KOPT-K1 (cell line): ENCODE data around the gene CPNE4.

Experiments used
- H3K27ac ChIP-seq: fragments of 200-600 bp; sonication (generic); 2 replicates; pipeline ENCODE4 v1.5.1; 2016; ENCODE audit warnings: antibody characterized with exemption, mild to moderate bottlenecking, low read depth, low read length; ENCODE audit not compliant: poor library complexity, severe bottlenecking
- H3K36me3 ChIP-seq: fragments of 200-600 bp; sonication (generic); 2 replicates; pipeline ENCODE4 v1.5.1; 2017; ENCODE audit warnings: antibody characterized with exemption, mild to moderate bottlenecking, low read length, moderate library complexity; ENCODE audit not compliant: insufficient read depth
- H3K9me3 ChIP-seq: fragments of 200-600 bp; sonication (generic); 2 replicates; pipeline ENCODE4 v1.5.1; 2017; ENCODE audit warnings: antibody characterized with exemption, low read length, mild to moderate bottlenecking; ENCODE audit not compliant: insufficient read depth, poor library complexity, severe bottlenecking

CPNE4 gene

DNA sequence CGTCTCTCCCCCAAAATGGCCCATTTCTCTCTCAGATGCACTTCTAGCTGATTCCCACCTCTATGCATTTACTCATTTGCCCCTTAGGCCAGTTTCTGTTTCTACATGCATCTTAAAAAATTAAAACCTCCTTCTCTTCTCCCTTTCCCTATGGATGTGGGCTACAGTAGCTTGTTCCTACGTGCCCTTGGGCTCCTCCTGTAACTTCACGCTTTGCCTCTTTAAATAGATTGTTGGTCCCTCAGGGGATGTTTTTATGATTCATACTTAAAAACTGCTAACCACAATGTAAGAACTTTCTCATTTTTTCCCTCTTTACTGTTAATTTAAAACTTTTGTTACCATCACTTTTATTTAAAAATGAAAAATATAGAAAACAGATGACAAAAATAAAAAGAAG is 346.4 kb downstream of the CPNE4 start:
- H3K27ac ChIP-seq: no peak overlapping the region
- H3K9me3 ChIP-seq: no peaks in the 10 kb centered on the region
- H3K36me3 ChIP-seq: no peaks in the 10 kb centered on the region

DNA sequence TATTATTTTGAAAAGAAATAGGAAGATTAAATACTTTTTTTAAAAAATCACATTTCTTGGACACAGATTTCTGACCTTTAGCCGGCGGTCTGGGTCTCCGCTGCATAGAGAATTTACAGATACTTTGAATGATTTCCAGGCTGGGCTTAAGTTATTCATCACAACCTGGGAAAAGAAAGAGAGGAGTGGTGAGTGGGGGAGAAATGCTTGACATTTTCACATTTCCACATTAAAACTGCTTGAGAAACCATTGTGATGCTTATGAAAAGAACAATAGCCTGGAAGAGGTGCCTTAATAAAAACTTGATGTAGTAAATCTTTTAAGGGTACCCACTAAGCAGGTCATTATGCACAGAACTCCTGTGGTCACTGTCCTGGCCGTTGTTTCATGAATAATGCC is 365.2 kb downstream of the CPNE4 start:
- Histone ChIP-seq H3K36me3 (no peaks in the 10 kb centered on the region), H3K9me3 (no peaks in the 10 kb centered on the region), H3K27ac (no peak overlapping the region)

DNA sequence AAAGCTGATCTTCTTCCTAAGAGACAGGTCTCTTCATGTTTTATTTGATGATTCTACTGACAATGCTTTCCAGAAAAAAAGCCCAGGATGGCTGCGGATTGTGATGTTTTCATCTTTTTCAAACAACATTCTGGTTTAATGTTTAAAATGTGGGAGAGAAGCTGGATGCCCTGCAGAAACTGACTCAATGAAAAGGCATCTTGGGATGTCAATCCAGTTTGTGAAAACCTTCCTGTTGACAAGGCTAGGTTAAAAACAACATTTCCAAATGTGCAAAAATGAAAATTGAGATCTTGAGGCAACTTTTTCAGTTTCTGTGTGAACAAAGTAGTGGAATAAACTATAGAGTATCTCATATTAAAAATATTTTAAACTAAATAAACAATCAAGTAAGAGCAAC is 376.0 kb downstream of the CPNE4 start:
- H3K36me3 ChIP-seq: no peaks in the 10 kb centered on the region
- no peak overlapping the region for H3K27ac ChIP-seq
- peaks cover 3% of the 10 kb centered on the region for H3K9me3 ChIP-seq

DNA sequence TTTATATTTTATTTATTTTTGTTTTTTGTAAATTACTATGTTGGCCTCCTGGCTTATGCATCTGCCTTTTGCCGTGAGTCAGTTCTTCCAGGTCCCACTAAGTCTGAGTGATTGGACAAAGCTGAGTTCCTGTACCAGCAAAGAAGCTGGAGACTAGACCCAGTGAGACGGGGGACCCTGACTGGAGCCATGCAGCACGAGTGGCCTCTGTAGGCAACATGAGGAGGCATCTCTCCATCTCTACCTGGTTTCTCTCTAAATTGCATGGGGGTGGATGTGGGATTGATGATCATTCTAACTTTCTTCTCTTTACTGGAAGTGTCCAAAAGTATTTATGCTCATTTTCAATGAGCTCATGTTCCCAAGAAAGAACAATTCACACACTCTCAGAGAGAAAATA is 376.7 kb downstream of the CPNE4 start:
- no peaks in the 10 kb centered on the region for H3K36me3 ChIP-seq
- peaks cover 3% of the 10 kb centered on the region for H3K9me3 ChIP-seq
- H3K27ac ChIP-seq: no peak overlapping the region

DNA sequence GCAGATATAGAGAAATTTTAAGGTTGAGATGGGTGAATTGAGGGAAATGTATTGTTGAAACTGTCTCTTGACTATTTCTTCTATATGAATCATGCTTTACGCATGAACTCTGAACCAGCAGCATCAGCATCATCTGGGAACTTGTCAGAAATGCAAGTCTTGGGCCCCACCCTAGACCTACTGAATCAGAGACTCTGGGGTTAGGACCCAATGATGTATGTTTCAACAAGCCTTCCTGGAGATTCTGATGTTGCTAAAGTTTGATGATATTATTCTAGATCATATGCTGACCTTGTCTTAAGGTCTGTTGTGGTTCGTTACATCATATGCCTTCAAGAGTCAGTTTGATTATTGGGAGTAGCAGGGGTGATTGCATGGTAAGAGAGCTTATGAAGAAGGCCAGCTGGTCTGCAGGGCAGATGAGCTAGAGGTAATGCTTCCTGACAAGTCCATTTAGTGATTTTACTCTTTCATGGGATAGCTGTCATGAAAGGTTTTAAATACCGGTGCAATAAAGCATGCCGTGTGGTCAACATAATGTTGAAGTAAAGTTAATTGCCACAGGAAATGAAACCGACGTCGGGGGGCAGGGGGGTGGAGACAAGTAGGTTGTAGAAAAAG is 379.6 kb downstream of the CPNE4 start:
- H3K27ac ChIP-seq: no peak overlapping the region
- no peaks in the 10 kb centered on the region for H3K36me3 ChIP-seq
- H3K9me3 ChIP-seq: no peaks in the 10 kb centered on the region

DNA sequence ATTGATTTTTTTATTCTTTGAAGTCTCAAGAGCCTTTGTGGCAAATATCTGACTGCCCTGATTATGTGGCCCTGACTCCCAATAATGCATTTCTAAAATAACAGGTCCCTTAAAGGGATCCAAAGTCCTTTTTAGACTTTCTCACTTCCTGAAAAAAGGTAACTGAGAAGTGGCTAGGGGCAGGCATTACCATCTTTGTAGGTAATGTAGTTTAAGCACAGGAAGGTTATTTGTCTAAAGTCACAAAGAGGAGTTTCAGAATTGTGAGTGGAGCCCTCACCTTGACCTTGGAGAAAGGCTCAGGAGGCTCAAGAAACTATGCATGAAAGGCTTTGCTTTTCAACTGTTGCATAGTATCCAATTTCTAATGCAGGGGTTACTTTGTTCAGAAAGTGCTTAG is 389.2 kb downstream of the CPNE4 start:
- Histone ChIP-seq H3K9me3 (no peaks in the 10 kb centered on the region), H3K27ac (no peak overlapping the region), H3K36me3 (no peaks in the 10 kb centered on the region)

DNA sequence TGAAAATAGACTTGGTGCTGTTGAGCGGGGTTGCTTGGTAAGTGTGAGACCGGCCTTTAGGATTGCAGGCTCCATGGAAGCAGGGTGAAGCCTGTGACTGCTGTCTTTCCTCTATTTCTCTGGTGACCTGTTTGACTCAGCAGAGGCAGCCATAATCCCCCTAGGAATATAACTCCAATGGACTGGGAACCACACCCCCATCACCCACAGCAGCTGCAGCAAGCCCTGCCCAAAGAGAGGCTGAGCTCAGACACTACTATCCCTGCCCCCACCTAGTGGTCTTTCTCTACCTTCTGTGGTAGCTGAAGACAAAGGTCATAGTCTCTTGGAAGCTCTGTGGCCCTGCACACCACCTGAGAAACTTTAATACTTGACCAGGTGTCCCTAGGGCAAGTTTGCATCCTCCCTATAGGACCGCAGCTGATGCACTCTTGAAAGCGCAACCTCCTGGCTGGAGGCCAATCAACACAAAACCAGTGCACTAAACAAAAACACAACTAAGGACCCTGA is 398.5 kb downstream of the CPNE4 start:
- Histone ChIP-seq H3K9me3 (no peaks in the 10 kb centered on the region), H3K36me3 (no peaks in the 10 kb centered on the region), H3K27ac (no peak overlapping the region)

DNA sequence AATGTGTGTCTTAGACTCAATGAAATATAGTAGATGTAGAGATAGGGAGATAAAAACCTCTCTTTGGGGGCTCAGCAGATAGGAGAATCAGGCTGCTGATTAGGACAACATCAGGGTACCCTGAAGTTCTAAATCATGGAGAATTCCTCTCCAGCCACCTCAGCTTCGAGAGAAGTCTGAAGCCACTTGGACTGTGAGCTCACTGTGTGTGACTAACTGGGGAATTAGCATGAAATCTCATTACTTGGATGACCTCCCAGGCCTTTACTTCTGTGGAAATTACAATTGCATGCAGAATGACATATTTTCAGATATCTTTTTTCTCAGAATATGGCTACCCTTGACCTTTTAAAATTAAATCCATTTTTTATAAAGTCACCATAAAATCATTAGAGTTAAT is 404.0 kb downstream of the CPNE4 start:
- no peak overlapping the region for H3K27ac ChIP-seq
- no peaks in the 10 kb centered on the region for H3K36me3 ChIP-seq
- no peaks in the 10 kb centered on the region for H3K9me3 ChIP-seq

DNA sequence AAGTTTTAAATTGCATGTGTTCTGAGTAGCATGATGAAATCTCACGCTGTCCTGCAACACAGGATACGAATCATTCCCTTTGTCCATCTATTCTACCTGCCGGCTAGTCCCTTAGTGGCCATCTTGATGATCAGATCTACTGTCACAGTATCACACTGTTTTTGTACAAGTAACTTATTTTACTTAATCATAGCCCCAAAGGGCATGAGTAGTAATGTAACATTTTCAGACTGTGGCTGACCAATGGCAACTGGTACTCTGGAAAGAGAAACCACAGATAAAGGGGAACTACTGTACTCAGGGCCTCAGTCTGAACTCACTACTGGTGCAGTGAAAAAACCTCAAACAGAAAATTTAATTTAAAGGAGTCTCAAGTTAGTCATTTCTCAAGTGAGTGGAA is 404.7 kb downstream of the CPNE4 start:
- Histone ChIP-seq H3K9me3 (no peaks in the 10 kb centered on the region), H3K27ac (no peak overlapping the region), H3K36me3 (no peaks in the 10 kb centered on the region)

DNA sequence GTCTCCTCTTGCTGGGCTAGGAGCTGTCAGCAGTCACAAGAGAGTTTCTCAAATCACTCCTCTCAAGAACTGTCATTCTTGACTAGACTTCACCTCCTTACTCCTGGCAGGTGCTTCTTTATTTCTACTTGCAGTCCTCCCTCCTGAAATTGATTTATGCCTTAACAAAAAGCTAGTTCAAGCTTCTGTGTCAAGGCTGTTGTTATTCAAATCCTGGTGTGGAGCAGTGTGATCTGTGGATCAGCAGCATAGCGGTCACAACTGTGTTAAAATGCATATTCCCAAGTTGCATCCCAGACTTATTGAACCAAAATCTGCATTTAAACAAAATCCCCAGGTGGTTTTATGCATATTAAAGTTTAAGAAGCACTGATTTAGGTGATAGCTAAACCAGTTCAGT is 411.4 kb downstream of the CPNE4 start:
- no peaks in the 10 kb centered on the region for H3K9me3 ChIP-seq
- no peak overlapping the region for H3K27ac ChIP-seq
- no peaks in the 10 kb centered on the region for H3K36me3 ChIP-seq

DNA sequence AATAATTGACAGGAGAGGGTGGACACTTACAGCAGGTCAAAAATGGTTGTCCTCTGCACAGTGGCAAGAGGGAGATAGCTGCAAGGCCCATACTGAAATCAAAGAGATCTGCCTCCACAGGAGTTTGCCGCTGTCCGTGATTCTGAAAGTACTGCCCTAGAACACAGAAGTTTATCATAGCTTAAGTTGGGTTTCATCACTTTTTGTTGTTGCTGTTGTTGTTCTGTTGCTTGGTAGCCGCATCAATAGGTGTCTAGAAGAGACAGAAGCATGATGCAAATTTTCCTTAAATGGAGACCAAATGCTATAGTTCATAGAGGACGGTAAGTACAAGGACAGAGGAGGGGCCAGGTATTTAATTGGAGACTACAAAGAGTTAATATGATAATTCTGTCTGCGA is 412.1 kb downstream of the CPNE4 start:
- no peaks in the 10 kb centered on the region for H3K36me3 ChIP-seq
- H3K27ac ChIP-seq: no peak overlapping the region
- H3K9me3 ChIP-seq: no peaks in the 10 kb centered on the region

DNA sequence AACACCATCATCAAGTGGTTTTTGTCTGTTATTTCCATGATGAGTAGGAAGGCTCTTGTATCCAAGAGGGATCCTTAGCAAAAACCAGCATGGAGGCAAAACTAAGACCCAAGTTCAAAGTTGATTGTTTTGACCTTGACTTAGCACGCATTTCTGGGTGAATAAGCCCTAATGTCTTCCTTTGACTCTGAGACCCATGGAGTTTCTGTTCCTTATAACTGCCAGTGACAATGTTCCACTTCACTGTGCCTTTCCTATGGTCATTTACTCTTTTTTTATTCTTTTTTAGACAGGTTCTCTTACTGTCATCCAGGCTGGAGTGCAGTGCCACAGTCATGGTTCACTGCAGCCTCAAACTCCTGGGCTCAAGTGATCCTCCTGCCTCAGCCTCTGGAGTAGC is 413.8 kb downstream of the CPNE4 start:
- H3K27ac ChIP-seq: no peak overlapping the region
- H3K36me3 ChIP-seq: no peaks in the 10 kb centered on the region
- H3K9me3 ChIP-seq: no peaks in the 10 kb centered on the region

DNA sequence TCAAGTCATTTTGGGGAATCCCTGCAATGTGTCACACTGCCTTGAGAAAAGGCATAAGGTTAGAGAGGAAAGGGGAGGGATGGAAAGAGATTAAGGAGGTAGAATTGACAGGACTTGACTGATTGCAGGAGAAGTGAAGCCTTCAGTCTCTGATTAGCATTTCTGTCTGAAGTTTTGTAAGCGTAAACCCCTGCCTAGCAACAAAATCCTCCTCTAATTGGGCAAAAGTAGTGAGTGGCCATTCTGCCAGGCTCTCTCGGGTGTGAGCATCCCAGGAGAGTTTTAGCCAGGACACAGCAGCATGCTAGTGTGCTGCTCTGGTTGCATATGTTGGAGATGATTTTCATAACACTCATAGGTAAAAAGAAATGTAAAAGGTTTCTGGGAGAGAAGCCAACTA is 415.0 kb downstream of the CPNE4 start:
- no peaks in the 10 kb centered on the region for H3K36me3 ChIP-seq
- no peak overlapping the region for H3K27ac ChIP-seq
- H3K9me3 ChIP-seq: no peaks in the 10 kb centered on the region

DNA sequence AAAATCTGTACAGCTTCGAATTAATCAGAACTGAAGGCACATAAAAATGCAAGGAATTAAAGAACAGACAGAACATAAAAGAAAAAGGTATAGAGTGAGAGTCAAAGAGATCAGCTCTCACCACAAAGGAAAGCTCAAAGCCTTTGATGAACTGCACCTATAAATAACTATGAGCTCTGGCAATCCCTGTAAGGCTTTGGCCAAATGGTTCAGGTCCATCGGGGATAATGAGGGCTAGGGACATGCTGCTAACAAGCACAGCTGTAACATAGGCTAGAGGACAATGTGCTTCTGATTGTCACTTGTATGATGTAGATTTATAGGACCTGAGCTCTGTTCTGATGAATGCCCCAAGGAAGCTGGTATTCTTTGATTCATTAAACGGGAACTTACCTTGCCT is 418.1 kb downstream of the CPNE4 start:
- no peak overlapping the region for H3K27ac ChIP-seq
- no peaks in the 10 kb centered on the region for H3K36me3 ChIP-seq
- no peaks in the 10 kb centered on the region for H3K9me3 ChIP-seq

DNA sequence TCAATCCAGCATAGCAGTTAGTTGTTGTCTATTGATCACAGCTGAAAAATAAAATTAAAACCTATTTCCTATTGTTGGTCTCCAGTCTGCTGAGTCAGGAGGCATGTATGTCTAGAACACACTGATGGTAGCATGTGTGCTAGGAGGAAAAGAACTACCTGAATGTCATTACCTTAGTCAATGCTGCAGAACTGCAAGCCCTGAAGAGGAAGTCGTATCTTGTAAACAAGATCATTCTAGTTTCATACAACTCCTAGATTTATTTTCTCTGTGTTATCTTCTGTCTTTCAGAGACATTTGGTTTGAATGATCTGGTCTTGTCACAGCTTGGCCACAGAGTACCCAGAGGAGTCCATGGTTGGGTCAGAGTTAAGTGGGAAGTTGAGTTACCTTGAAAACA is 422.1 kb downstream of the CPNE4 start:
- Histone ChIP-seq H3K27ac (no peak overlapping the region), H3K36me3 (no peaks in the 10 kb centered on the region), H3K9me3 (no peaks in the 10 kb centered on the region)

DNA sequence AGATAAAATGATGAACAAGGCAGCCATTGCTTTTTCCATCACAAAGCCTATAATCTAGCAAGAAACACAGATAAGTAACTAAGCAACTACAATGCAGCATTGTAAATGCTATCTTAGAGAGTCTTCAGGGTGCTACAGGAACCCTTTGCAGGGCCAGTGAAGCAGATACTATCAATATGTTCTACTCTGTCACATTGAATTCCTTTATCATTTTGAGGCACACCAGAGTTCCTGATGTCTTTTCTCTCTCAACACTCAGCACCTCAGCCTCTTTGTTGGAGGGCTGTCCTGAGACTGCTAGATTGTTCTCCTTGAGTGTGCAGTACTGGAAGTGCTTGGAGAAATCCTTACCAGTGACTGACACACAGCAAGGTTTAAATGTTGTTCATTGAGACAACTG is 424.6 kb downstream of the CPNE4 start:
- H3K27ac ChIP-seq: no peak overlapping the region
- H3K9me3 ChIP-seq: no peaks in the 10 kb centered on the region
- H3K36me3 ChIP-seq: no peaks in the 10 kb centered on the region
